Measurements from ENCODE around the gene GHR.

The GHR gene

DNA sequence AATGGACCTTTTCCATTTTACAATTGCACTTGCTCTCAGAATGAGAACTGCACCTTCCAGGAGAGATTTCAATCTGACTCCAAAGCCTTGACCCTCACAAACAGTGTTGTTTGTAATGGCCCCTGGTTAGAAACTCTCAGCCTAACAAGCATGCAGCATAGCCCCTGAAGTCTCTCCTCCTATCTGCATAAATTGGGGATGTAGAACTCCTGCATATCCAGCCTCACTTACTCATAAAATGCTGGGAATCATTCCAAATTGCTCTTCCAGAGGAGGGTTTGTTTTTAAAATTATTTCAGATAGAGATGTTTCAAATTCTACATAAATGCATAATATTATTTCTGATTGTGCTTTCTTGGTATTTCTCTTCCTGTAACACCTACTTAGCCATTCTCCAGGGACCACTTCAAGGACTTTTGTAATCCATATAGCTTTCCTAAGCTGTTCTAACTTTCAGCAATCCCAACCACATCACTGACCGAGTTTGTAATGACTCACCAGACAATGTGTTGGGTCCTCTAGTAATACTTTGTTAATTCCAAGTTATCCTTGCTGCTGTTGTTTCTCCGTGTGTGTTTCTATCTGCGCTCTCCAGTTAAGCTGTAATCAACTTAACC is 189.6 kb downstream of the GHR start:
- no peak for DNase-seq

GRCh38 chr5:42614509-42614908 is 191.3 kb downstream of the GHR start:
- no peak for DNase-seq

- DNase-seq: no peak
These were observed 197.5 kb downstream of the GHR start for GRCh38 chr5:42620579-42621216.

DNA sequence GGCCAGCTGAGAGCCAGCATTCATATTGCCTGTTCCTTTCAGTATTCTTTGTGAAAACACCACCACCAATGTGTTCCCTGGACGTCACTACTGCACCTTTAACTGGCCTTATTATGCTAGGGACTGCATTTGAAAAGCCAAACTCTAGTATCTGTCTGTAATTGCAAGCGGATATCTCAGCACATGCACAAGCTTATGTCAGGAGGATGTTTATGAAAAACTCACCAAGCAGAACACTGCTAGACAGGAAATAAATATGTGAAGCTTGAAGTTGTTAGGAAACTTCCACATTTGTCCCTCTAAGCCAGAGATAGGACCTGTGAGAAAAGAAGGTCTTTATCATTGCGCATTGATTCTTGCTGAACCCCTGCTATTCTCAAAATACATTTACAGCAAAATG is 198.0 kb downstream of the GHR start:
- DNase-seq: no peak

DNA sequence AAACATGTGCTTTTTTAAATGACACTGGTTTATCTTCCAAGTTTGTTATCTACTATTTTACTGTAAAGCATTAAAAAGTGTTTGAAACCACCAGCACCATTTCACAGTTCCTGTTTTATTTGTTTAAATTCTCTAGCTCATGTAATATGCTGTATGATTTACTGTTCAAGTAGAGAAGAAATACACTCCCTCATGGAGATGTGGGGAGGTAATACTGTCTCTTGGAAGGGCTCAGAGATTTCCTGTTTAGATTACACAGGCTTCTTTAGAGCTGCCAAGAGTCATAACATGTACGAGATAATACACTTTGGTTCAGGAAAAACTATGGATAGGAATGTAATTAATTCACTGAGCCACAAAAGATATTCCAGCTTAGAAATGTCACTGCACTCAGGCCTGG is 198.4 kb downstream of the GHR start:
- no peak for DNase-seq

- no peak for DNase-seq
These were observed 201.7 kb downstream of the GHR start for GRCh38 chr5:42624912-42625311.

- no peak for DNase-seq
These were observed 203.2 kb downstream of the GHR start for GRCh38 chr5:42626462-42626861.

GRCh38 chr5:42628821-42629220 is 205.6 kb downstream of the GHR start:
- DNase-seq: no peak

DNA sequence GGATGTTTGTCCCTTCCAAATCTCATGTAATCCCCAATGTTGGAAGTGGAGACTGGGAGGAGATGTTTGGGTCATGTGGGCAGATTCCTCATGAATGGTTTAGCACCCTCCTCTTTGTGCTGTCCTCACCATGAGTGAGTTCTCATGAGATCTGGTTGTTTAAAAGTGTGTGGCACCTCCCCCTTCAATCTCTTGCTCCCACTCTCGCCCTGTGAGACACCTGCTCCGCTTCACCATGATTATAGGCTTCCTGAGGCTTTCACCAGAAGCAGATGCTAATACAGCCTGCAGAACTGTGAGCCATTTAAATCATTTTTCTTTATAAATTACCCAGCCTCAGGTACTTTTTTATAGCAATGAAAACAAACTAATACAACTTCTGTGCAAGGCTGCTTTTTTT is 206.0 kb downstream of the GHR start:
- DNase-seq: no peak

- DNase-seq: no peak
These were observed 208.0 kb downstream of the GHR start for GRCh38 chr5:42631241-42631640.

- DNase-seq: no peak
These were observed 209.2 kb downstream of the GHR start for GRCh38 chr5:42632354-42632900.

GRCh38 chr5:42634575-42634974 is 211.3 kb downstream of the GHR start:
- no peak for DNase-seq

DNA sequence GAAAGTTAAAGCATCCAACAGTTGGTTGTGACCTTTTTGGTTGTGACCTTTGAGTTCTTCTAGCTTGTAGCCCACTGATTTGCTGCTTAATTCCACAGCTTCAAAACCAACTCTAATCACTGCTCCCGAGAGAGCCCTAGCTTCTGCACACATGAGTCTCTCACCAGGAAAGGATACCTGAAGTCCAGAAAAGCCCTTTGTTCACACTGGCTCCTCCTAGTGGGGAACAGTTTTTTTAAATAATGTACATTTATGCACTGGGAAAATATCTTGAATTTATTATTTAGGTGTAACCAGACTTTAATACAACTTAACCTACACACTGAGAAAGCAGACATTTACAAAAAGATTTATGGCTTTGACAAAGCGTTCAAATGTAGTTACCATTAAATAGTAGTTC is 213.2 kb downstream of the GHR start:
- DNase-seq: no peak

GRCh38 chr5:42636946-42637345 is 213.7 kb downstream of the GHR start:
- no peak for DNase-seq

DNA sequence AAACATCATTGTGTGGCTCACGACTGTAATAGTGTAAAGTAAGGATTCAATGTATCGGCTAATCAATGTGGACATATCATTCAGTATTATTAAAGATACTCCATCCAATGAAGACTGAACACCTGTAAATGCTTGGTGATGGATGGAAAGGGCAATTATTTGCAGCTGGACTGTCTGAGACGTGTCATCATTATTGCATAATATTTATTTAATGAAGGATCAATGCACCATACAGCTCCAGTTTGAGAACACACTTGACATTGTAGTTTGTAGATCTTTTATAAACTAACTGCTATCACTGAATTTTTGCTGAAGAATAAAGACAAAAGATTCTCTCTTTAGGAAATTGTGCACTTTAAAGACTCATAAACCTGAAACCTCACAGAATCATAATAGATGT is 215.7 kb downstream of the GHR start:
- no peak for DNase-seq

GRCh38 chr5:42640835-42641234 is 217.6 kb downstream of the GHR start:
- no peak for DNase-seq

- DNase-seq: no peak
These were observed 218.2 kb downstream of the GHR start for GRCh38 chr5:42641336-42642005.

GRCh38 chr5:42642006-42642405 is 218.8 kb downstream of the GHR start:
- no peak for DNase-seq

GRCh38 chr5:42643360-42643759 is 220.1 kb downstream of the GHR start:
- DNase-seq: no peak

DNA sequence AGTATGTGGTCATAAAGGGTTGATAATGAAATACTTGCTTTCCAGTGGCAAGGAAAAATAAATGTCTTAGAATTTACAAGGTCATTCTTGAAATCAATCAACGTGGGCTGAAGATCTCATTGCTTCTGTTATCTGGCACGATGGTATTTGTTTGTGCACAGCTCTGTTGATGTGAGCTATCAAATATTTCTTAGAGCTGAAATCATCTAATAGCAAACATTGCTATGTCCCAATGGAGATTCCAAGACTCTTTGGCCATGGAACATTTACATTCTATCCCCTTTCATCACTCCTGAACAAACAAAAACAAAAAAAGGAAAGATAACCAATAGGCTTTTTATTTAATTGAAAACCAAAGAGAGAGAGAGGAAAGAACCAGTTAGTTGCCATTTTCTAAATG is 221.9 kb downstream of the GHR start:
- DNase-seq: no peak

DNA sequence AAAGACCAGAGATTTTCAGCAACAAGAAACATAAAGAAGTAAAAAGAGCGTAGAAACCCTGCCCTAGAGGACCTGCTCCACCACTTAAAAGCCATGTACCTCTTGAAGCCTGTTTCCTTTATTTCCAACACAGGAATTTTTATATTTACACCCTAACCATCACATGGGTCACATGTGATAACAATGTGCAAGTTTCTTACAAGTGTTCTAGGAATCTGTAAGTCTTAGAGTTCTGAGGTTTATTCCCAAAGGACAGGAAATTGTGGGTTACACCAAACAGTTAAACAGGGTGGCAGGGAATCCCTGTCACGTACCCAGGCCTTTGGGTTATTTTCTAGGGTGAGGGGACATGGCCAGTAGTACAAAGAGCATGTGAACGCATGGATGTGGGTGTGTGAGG is 224.8 kb downstream of the GHR start:
- no peak for DNase-seq

DNA sequence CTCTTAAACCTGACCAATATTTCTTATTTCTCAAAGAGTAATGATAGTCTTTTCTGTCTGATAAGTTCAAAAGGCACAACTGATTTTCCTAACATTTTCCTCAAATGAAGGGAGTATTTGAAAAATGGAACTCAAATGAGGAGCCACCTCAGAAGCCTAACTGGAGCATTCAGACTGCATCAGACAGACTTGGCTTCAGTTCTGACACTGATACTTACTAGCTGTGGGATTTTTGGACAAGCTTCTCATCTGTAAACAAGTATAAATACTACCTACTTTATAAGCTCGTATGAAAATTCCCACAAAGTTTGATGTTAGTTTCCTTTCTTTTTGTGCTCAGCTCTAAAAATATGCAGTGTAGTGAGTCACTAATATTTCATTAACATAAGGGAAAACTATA is 225.7 kb downstream of the GHR start:
- DNase-seq: no peak

GRCh38 chr5:42650084-42650483 is 226.8 kb downstream of the GHR start:
- DNase-seq: no peak

GRCh38 chr5:42653705-42654104 is 230.5 kb downstream of the GHR start:
- DNase-seq: no peak

Data from NCI-H1436 treated with DMSO at 0.1 percent for 48 hours (cell line).